PC-9 (cell line): ENCODE measurements around the gene RPL23.

Source experiments
- CTCF ChIP-seq: fragments of 200-600 bp; sonication (generic); conservative IDR thresholded peaks from 2 replicates; pipeline ENCODE4 v1.6.1; 2017; ENCODE audit warnings: mixed run types, antibody characterized with exemption, mild to moderate bottlenecking, moderate library complexity
- EZH2 ChIP-seq: fragments of 200-600 bp; sonication (generic); IDR thresholded peaks from 2 replicates; pipeline ENCODE4 v1.8.0; 2017; ENCODE audit warnings: antibody characterized with exemption, low read depth

- TF ChIP-seq CTCF, result no peak
- no peak for TF ChIP-seq EZH2
These were observed 18.5 kb upstream of the RPL23 start for GRCh38 chr17:38872027-38872511.
